Bronchial epithelial cell (primary cell): ENCODE data around the gene RGS17. TPM values are rescaled to one million over a fixed set of nuclear protein-coding genes. Genes with fewer than 3 reads are reported as not detected.
A peak's percentile ranks its signal among the peaks of the same experiment; 100 is the strongest.

ENCODE experiments used
- DNase-seq: peaks from one replicate; pipeline ENCODE4 v3.0.0-alpha.2; 2010; ENCODE audit warnings: low read depth
- FAIRE-seq: peaks from 2 replicates; lab custom pipeline; 2011; peaks lifted over from hg19 to GRCh38; lab: Jason Lieb, UNC
- H3K27me3 ChIP-seq: 2 replicates; pipeline ENCODE4 v1.5.1; 2011; ENCODE audit warnings: low read length; ENCODE audit not compliant: control insufficient read depth, insufficient read depth
- H3K36me3 ChIP-seq: 2 replicates; pipeline ENCODE4 v1.5.1; 2011; ENCODE audit warnings: low read length; ENCODE audit not compliant: control insufficient read depth, insufficient read depth
- H3K4me3 ChIP-seq: 2 replicates; pipeline ENCODE4 v1.5.1; 2011; ENCODE audit warnings: mild to moderate bottlenecking, low read depth, low read length, control low read depth
- CTCF ChIP-seq: IDR thresholded peaks from 2 replicates; pipeline ENCODE4 v1.5.1; 2011; ENCODE audit warnings: mild to moderate bottlenecking, moderate library complexity, low read length, control low read depth, inconsistent platforms; ENCODE audit not compliant: insufficient read depth, severe bottlenecking
- total RNA-seq: library from RNA; depleted of rRNA; stranded (reverse); fragments of >200 nt; gene quantifications from 2 replicates; pipeline ENCODE4 v1.2.1, GENCODE V29; 2014

The RGS17 gene
- total RNA-seq, 1 donor from 2014 or later = 2.9 TPM

GRCh38 chr6:153048631-153049030, 82.5 kb downstream of the RGS17 start:
- Histone ChIP-seq H3K36me3 (no peaks in the 10 kb centered on the region), H3K4me3 (no peak overlapping the region), H3K27me3 (no peaks in the 10 kb centered on the region)
- TF ChIP-seq CTCF = no peak
- DNase-seq (peak; percentile 95), FAIRE-seq (no peak)

- FAIRE-seq = no peak
- H3K4me3 ChIP-seq = no peak overlapping the region
- no peak for DNase-seq
- TF ChIP-seq CTCF = no peak
- no peaks in the 10 kb centered on the region for H3K27me3 ChIP-seq
- H3K36me3 ChIP-seq = no peaks in the 10 kb centered on the region
These were observed 83.7 kb downstream of the RGS17 start for GRCh38 chr6:153047386-153047785.

GRCh38 chr6:153045271-153045670, 85.8 kb downstream of the RGS17 start:
- DNase-seq = no peak
- no peaks in the 10 kb centered on the region for H3K27me3 ChIP-seq

GRCh38 chr6:153044295-153044694, 86.8 kb downstream of the RGS17 start:
- no peak for TF ChIP-seq CTCF
- H3K36me3 ChIP-seq = no peaks in the 10 kb centered on the region
- no peak for FAIRE-seq
- DNase-seq = peak; percentile 68
- H3K4me3 ChIP-seq = no peak overlapping the region
- no peaks in the 10 kb centered on the region for H3K27me3 ChIP-seq

More at GRCh38 chr6:153045271-153045670, 85.8 kb downstream of the RGS17 start:
- Histone ChIP-seq H3K36me3 (no peaks in the 10 kb centered on the region), H3K4me3 (no peak overlapping the region)
- FAIRE-seq = no peak
- TF ChIP-seq CTCF = no peak

GRCh38 chr6:153043719-153044118, 87.4 kb downstream of the RGS17 start:
- H3K36me3 ChIP-seq = no peaks in the 10 kb centered on the region

More at GRCh38 chr6:153043719-153044118, 87.4 kb downstream of the RGS17 start:
- TF ChIP-seq CTCF = no peak
- peak; percentile 55 for DNase-seq
- no peak for FAIRE-seq
- Histone ChIP-seq H3K4me3 (no peak overlapping the region), H3K27me3 (no peaks in the 10 kb centered on the region)
